Parathyroid adenoma (tissue), 2 donors: ENCODE measurements around the gene PLEKHD1.
A peak's percentile ranks its signal among the peaks of the same experiment; 100 is the strongest.

Experiments
- H2AFZ ChIP-seq: fragments of 300-600 bp; sonication (generic); one replicate; pipeline ENCODE4 v1.7.0; 2017; ENCODE audit warnings: antibody characterized with exemption, mild to moderate bottlenecking
- H3K27ac ChIP-seq: fragments of 300-600 bp; sonication (generic); one replicate; pipeline ENCODE4 v1.7.0; 2017
- H3K27me3 ChIP-seq: fragments of 300-600 bp; sonication (generic); one replicate; pipeline ENCODE4 v1.7.0; 2017; ENCODE audit warnings: low read length; ENCODE audit not compliant: control insufficient read depth, insufficient read depth
- H3K36me3 ChIP-seq: fragments of 300-600 bp; sonication (generic); one replicate; pipeline ENCODE4 v1.7.0; 2017; ENCODE audit warnings: low read length; ENCODE audit not compliant: control insufficient read depth, insufficient read depth
- H3K4me1 ChIP-seq: fragments of 300-600 bp; sonication (generic); one replicate; pipeline ENCODE4 v1.7.0; 2017; ENCODE audit warnings: control low read depth
- H3K4me2 ChIP-seq: fragments of 300-600 bp; sonication (generic); one replicate; pipeline ENCODE4 v1.7.0; 2017; ENCODE audit warnings: low read length
- H3K4me3 ChIP-seq: fragments of 300-600 bp; sonication (generic); one replicate; pipeline ENCODE4 v1.7.0; 2017; ENCODE audit warnings: low read depth, low read length
- H3K79me2 ChIP-seq: fragments of 300-600 bp; sonication (generic); one replicate; pipeline ENCODE4 v1.7.0; 2017; ENCODE audit warnings: control low read depth
- H3K9ac ChIP-seq: fragments of 300-600 bp; sonication (generic); one replicate; pipeline ENCODE4 v1.7.0; 2017; ENCODE audit warnings: mild to moderate bottlenecking
- H3K9me3 ChIP-seq: fragments of 300-600 bp; sonication (generic); one replicate; pipeline ENCODE4 v1.7.0; 2017; ENCODE audit warnings: low read length; ENCODE audit not compliant: control insufficient read depth
- CTCF ChIP-seq: fragments of 300-600 bp; sonication (generic); IDR thresholded peaks from one replicate; pipeline ENCODE4 v1.7.0; 2017; ENCODE audit warnings: antibody characterized with exemption, mild to moderate bottlenecking
- donor health status: primary hyperparathyroidism.

PLEKHD1 gene

GRCh38 chr14:69547701-69548348, 63.3 kb downstream of the PLEKHD1 start:
- peak; percentile 52 for TF ChIP-seq CTCF
- Histone ChIP-seq H3K27me3 (no peaks in the 10 kb centered on the region), H3K36me3 (no peaks in the 10 kb centered on the region), H3K9me3 (no peaks in the 10 kb centered on the region), H3K9ac (no peak overlapping the region), H3K4me3 (no peak overlapping the region), H3K4me1 (no peaks in the 10 kb centered on the region), H3K27ac (no peak overlapping the region), H3K4me2 (no peak overlapping the region), H2AFZ (peak overlapping the region; percentile 53), H3K79me2 (no peaks in the 10 kb centered on the region)

GRCh38 chr14:69548566-69548965, 64.0 kb downstream of the PLEKHD1 start:
- H3K4me1 ChIP-seq, result no peaks in the 10 kb centered on the region
- TF ChIP-seq CTCF, result no peak
- H3K9ac ChIP-seq, result no peak overlapping the region
- H2AFZ ChIP-seq, result no peak overlapping the region
- H3K36me3 ChIP-seq, result no peaks in the 10 kb centered on the region
- no peak overlapping the region for H3K4me3 ChIP-seq
- H3K9me3 ChIP-seq, result no peaks in the 10 kb centered on the region
- no peak overlapping the region for H3K4me2 ChIP-seq
- H3K27me3 ChIP-seq, result no peaks in the 10 kb centered on the region
- H3K79me2 ChIP-seq, result no peaks in the 10 kb centered on the region
- H3K27ac ChIP-seq, result no peak overlapping the region

GRCh38 chr14:69551511-69551910, 67.0 kb downstream of the PLEKHD1 start:
- H3K9me3 ChIP-seq, result no peaks in the 10 kb centered on the region
- H3K36me3 ChIP-seq, result no peaks in the 10 kb centered on the region
- no peaks in the 10 kb centered on the region for H3K27me3 ChIP-seq
- H3K4me2 ChIP-seq, result no peak overlapping the region
- no peak overlapping the region for H2AFZ ChIP-seq
- no peak overlapping the region for H3K27ac ChIP-seq
- no peak overlapping the region for H3K9ac ChIP-seq
- H3K4me3 ChIP-seq, result no peak overlapping the region
- no peaks in the 10 kb centered on the region for H3K4me1 ChIP-seq
- no peak for TF ChIP-seq CTCF
- no peaks in the 10 kb centered on the region for H3K79me2 ChIP-seq

GRCh38 chr14:69553252-69553651, 68.7 kb downstream of the PLEKHD1 start:
- no peak overlapping the region for H3K4me2 ChIP-seq
- no peaks in the 10 kb centered on the region for H3K4me1 ChIP-seq
- no peaks in the 10 kb centered on the region for H3K27me3 ChIP-seq
- no peaks in the 10 kb centered on the region for H3K9me3 ChIP-seq
- no peak for TF ChIP-seq CTCF
- H3K9ac ChIP-seq, result no peak overlapping the region
- no peaks in the 10 kb centered on the region for H3K36me3 ChIP-seq
- no peaks in the 10 kb centered on the region for H3K79me2 ChIP-seq
- no peak overlapping the region for H2AFZ ChIP-seq
- H3K27ac ChIP-seq, result no peak overlapping the region
- no peak overlapping the region for H3K4me3 ChIP-seq

GRCh38 chr14:69554500-69554899, 70.0 kb downstream of the PLEKHD1 start:
- Histone ChIP-seq H3K9me3 (no peaks in the 10 kb centered on the region), H3K27me3 (no peaks in the 10 kb centered on the region), H3K27ac (no peak overlapping the region), H3K4me1 (no peaks in the 10 kb centered on the region), H3K9ac (no peak overlapping the region), H3K4me2 (no peak overlapping the region), H3K4me3 (no peak overlapping the region), H3K79me2 (no peaks in the 10 kb centered on the region), H3K36me3 (no peaks in the 10 kb centered on the region), H2AFZ (no peak overlapping the region)
- no peak for TF ChIP-seq CTCF
